ENCODE data around the gene ABLIM3.

The ABLIM3 gene

GRCh38 chr5:149133795-149134777, 7.2 kb upstream of the ABLIM3 start:
- DNase-seq = no peak

DNA sequence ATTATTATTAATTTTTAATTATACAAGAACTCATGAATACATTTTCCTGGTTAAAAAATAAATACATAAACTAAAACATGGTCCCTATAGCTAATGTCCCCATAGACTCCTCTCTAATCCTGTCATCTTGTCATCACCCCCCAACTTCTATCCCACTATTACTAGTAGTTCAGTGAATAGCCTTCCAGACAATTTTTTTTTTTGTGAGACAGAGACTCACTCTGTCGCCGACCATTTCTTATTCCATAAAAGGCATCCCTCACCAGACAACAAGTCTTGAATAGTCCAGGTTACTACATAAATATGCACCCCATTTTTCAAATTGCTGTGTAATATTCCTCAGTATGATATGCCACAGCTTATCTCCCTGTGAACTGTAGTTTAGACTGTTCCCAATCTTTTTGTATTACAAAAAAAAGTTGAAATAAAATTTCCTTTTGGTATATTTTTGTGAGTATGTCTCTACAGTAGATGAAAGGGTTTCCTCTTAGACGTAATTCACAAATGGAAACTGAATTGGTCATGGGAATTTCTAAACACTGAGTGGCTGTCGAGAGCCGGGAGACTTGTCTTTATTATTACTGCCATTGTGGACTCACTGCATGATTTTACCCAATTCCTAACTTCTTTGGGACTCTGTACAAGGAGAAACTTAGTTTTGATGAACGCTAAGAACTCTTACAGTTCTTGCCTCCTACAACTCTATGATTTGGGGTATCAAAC, 6.4 kb upstream of the ABLIM3 start:
- no peak for DNase-seq

- no peak for DNase-seq
Measured at GRCh38 chr5:149135536-149136201, 5.6 kb upstream of the ABLIM3 start.

GRCh38 chr5:149138182-149138923, 2.9 kb upstream of the ABLIM3 start:
- DNase-seq = no peak

DNA sequence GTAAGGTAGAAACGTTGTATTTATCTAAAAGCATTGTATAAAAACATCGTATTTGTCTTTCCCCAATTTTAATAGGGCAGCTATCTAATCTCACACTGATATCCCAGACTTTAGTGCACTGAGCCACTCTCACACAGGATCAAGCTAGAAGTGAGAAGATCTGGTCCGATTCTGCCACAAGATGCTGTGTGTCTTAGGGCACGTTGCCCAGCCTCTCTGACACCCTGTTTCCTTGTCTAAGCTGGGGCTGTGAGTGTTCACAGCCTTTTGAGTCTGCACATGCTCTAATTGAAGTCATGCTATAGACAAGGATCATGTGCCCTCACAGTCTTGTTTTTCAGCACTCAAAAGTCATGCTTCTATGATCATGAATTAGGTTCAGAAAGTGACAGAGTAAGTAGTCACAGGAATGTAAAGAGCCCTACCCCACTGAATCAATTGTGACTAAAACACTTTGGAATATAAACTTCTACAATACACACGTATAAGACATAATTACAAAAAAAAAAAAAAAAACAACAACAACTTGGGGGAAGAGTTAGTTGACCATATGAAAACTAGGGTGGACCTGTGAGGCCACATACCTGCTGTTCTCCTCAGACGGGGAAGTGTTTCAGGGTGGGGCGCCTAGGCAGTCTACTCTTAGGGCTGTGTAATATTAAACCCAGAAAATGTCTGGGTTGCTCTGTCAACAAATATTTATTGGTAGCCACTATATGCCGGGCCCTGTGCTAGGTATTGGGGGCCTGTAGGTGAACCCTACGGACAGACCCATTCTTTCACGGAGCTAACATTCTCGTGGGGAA, 893 bp upstream of the ABLIM3 start:
- DNase-seq = no peak

DNA sequence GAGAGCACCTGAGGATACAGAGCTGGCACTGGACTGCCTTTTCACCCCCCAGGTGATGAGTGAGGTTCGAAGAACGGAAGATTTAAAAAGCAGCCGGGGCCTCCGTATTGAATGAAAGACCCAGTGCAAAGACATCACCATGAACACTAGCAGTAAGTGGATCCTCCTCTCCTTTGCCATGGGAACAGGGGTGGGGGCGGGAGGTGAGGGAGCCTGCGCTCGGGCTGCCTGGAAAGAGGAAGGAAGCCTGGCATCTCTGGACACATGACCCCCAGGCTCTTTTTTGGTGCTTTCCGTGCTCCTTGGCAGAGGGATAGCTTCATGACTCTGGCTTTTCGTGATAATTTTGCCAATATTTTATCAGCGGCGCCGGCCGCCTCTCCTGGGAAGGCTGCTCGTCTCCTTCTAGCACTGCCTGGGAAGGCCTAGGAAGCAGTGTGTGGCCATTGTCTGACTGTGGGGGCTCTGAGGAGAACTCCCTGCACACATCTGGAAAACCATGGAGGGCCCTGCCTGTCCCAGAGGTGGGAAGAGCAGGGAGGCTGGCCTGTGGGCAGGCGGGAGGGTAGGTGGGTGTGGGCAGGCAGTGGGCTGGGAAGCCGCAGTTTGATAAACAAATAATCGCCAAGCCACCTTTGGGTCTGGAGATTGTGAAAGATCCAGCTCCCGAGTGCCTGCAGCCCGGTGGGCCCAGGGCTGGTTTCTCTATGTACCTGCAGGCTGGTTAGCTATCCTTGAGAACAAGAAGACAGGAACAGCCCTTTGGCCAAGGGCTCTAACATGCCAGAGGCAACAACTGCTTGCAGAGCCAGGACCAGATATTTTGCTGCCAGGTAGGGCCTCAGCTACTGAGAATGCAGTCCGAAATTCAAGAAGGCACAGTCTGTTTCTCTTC, 911 bp downstream of the ABLIM3 start:
- no peak for DNase-seq

GRCh38 chr5:149143470-149143869, 2.2 kb downstream of the ABLIM3 start:
- no peak for DNase-seq

GRCh38 chr5:149144637-149145036, 3.3 kb downstream of the ABLIM3 start:
- no peak for DNase-seq

DNA sequence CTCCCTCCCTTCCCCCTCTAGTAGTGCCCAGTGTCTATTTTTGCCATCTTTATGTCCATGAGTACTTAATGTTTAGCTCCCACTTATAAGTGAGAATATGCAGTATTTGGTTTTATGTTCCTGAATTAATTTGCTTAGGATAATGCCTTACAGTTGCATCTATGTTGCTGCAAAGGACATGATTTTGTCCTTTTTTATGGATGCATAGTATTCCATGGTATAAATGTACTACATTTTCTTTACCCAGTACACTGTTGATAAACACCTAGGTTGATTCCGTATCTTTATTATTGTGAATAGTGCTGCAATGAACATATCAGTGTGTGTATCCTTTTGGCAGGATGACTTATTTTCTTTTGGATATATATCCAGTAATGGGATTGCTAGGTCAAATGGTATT, 3.8 kb downstream of the ABLIM3 start:
- no peak for DNase-seq

GRCh38 chr5:149147676-149148075, 6.4 kb downstream of the ABLIM3 start:
- no peak for DNase-seq

- no peak for DNase-seq
Measured at GRCh38 chr5:149149942-149150341, 8.6 kb downstream of the ABLIM3 start.

- DNase-seq = no peak
Measured at GRCh38 chr5:149150457-149150856, 9.2 kb downstream of the ABLIM3 start.

- no peak for DNase-seq
Measured at GRCh38 chr5:149151717-149152116, 10.4 kb downstream of the ABLIM3 start.

- no peak for DNase-seq
Measured at GRCh38 chr5:149152317-149152746, 11.0 kb downstream of the ABLIM3 start.

- DNase-seq = no peak
Measured at GRCh38 chr5:149153193-149153750, 12.0 kb downstream of the ABLIM3 start.

DNA sequence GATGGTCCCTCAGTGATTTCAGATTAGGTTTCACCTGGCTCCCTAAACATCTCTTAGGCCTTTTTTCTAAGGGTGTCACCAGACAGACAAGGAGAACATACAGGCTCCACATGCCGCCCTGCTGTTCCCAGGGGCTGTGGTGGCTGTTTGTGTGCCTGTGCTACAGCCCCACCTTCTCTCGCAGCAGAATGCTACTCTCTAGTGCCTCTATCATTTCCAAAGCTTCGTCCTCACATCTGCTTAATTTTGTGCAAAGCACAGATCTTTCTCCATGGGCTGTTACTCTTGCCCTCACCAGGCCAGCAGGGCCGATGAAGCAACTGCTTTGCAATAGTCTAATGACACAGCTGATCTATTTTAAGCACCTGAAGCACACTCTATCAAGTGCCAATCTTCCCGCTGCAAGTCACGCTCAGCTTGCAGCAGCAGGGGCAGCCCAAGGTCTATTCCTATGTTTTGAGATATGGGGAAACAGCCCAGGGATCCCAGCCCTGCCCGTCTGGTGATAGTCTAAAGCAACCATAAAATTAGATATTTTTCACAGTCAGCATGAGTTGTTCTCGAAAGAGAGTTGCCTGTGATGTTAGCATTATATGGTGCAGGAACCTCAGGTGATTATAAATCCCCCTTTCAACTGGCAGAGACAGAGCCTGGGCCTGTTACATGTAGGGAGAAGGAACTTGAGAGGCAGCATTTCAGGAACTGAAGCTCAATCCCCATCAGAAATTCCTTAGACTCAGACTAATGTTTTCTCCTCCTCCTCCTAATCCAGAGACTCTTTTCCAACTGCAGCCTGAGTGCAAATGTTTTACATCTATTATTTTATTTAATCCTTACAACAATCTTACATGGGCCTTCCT, 12.7 kb downstream of the ABLIM3 start:
- DNase-seq = no peak

GRCh38 chr5:149154650-149155049, 13.4 kb downstream of the ABLIM3 start:
- no peak for DNase-seq

- DNase-seq = no peak
Measured at GRCh38 chr5:149156435-149157083, 15.3 kb downstream of the ABLIM3 start.

DNA sequence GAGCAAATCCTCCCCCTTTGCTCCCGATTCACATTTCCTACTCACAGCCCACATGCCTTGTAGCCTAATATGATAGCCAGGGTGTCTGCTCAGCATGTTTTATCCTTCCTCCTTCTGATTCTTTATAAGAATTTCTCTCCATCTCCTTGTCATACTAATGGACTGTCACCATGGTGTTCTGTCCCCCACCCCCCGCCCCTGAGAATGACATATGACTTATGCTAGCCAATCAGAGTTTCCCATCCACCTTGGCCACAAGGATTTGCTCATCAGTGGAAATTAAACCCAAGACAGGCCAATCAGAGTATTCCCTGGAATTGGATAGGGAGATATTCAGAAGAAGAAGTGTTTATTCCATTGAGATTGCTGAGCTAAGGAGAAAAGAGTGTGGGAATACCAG, 16.0 kb downstream of the ABLIM3 start:
- DNase-seq = no peak
